GM12875 (cell line): ENCODE measurements around the gene SLC25A2.
"Not testable (repeated sequence)": the region's sequence is repeated elsewhere in the genome, so short reads cannot be mapped to it uniquely, and the experiment has no call there.

Experiments
- H3K4me3 ChIP-seq: one replicate; pipeline ENCODE4 v1.5.1; 2011; ENCODE audit warnings: low read depth, low read length, control low read depth
- CTCF ChIP-seq: IDR thresholded peaks from 2 replicates; pipeline ENCODE4 v1.5.1; 2011; ENCODE audit warnings: low read depth, mild to moderate bottlenecking, control low read depth, inconsistent platforms, low read length, moderate library complexity, borderline replicate concordance; ENCODE audit not compliant: insufficient read depth

The SLC25A2 gene

DNA sequence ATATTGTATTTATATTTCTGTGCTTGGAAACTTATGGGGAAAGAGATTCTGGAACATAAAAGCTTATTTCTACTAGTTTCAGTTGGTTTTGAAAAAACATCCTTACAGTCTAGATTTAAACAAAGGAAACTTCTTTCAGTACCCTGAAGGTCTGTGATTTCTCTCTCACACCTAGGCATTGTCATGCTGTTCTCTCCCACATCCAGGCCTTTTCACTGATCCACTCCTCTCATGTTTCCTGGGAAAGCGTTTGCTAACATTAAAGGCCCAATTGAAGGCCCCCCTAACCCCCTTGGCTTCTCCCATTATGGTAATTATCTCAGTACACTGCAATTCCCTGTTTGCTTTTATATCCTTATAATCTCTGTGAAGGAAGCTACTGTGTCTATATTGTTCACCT, 38.9 kb upstream of the SLC25A2 start:
- TF ChIP-seq CTCF = no peak

GRCh38 chr5:141340781-141341354, 37.0 kb upstream of the SLC25A2 start:
- H3K4me3 ChIP-seq = not testable (repeated sequence)

More for the DNA sequence above, 38.9 kb upstream of the SLC25A2 start:
- no peak overlapping the region for H3K4me3 ChIP-seq

- peak; percentile 26; the same call in 1 of the 2 replicates for TF ChIP-seq CTCF
- no peak within 1 kb of the TSS for H3K4me3 ChIP-seq
Measured at GRCh38 chr5:141338538-141339306, 34.9 kb upstream of the SLC25A2 start, which contains the start of gene PCDHGA2. PCDHGA2 (plus strand) TSS chr5:141338760.

DNA sequence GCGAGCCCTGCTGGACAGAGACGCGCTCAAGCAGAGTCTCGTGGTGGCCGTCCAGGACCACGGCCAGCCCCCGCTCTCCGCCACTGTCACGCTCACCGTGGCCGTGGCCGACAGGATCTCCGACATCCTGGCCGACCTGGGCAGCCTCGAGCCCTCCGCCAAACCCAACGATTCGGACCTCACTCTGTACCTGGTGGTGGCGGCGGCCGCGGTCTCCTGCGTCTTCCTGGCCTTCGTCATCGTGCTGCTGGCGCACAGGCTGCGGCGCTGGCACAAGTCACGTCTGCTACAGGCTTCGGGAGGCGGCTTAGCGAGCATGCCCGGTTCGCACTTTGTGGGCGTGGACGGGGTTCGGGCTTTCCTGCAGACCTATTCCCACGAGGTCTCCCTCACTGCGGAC, 28.7 kb upstream of the SLC25A2 start:
- H3K4me3 ChIP-seq = not testable (repeated sequence)

- peak; percentile 40; the same call in 1 of the 2 replicates for TF ChIP-seq CTCF
- H3K4me3 ChIP-seq = no peak within 1 kb of the TSS
Measured at GRCh38 chr5:141330299-141331080, 26.6 kb upstream of the SLC25A2 start, which contains the start of gene PCDHGA1. PCDHGA1 (plus strand) TSS chr5:141330514.

DNA sequence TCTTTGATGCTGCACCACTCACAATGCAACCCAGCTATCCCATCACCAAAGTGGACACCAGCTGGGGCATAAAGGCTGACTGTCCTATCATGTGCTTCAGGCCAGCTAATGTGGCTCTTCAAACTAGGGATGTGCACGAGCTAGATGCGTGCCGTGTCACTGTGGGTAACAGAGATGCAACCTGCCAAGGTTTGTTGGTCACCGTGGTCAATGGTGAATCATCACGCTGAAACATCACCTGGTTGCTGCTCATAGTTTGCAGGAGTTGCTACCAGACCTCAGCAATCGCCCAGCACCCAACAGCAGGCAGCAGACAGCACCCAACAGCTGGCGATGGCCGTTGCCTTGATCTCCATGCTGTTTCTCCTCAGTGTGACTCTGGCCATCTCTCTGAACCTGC, 24.4 kb upstream of the SLC25A2 start:
- H3K4me3 ChIP-seq = no peak overlapping the region
- TF ChIP-seq CTCF = no peak

DNA sequence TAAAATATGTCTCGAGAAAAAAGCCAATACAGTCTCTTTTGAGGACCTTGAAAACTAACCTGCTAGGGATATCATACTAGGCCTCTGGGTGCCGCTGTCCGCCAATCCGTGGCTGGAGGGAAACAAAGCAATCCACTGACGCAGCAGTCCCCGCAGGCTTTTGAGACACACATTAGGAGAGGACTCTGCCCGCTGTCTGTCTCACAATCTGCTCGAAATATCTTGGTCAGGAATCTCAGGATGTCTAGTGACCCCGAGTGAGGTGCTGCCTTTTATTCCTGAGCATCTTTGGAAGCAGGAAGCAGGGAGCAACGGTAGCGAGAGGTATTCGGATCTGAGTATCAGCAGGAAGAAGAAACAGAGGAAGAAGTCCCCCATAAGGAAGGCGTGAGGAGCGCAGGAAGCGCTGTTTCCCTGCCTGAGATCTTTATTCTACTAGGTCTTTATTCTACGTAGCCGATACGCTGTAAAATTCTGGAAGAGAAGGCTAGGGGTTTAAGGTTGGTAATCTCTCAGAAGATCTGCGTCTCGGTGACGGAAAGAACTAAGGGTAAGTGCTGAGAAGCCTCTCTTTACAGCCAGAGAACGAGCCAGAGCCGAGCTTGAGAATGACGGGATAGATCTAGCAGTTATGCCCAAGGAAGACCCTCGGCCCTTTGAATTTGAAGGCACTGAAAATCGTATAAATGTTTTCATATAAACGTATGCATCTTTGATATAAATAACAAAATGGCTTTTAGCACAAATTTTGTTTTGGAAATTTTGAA, 22.4 kb upstream of the SLC25A2 start:
- peak; percentile 58; the same call in 1 of the 2 replicates for TF ChIP-seq CTCF
- no peak overlapping the region for H3K4me3 ChIP-seq
